ENCODE measurements around the gene KCNQ5. TPM values are rescaled to one million over a fixed set of nuclear protein-coding genes. Genes with fewer than 3 reads are reported as not detected.

The KCNQ5 gene
- total RNA-seq, 1 donor from 2014 or later = not detected

GRCh38 chr6:73050706-73051105 lies 428.8 kb downstream of the KCNQ5 start:
- Mint-ChIP-seq H3K4me1 (peaks cover 4% of the 10 kb centered on the region), H3K9me3 (no peaks in the 10 kb centered on the region), H3K27ac (no peak overlapping the region), H3K36me3 (no peaks in the 10 kb centered on the region), H3K4me3 (no peak overlapping the region), H3K27me3 (ENCODE audit: insufficient read depth, low read depth) (no peaks in the 10 kb centered on the region)
- H3K9ac ChIP-seq = no peak overlapping the region
- no peak overlapping the region for H3K4me2 ChIP-seq
- H3K27me3 ChIP-seq = no peaks in the 10 kb centered on the region
- DNase-seq (ENCODE audit: low spot score) = no peak
- no peaks in the 10 kb centered on the region for H3K4me1 ChIP-seq
- H4K20me1 ChIP-seq (ENCODE audit: low read depth) = no peaks in the 10 kb centered on the region
- H3K36me3 ChIP-seq = no peaks in the 10 kb centered on the region
- H2AFZ ChIP-seq (replicated peaks) = no peak overlapping the region
- no peaks in the 10 kb centered on the region for H3K9me3 ChIP-seq (ENCODE audit: low read depth)
- no peak overlapping the region for H3K27ac ChIP-seq
- TF ChIP-seq EZH2phosphoT487 (IDR thresholded peaks at IDR 0.05) (no peak), CTCF (IDR thresholded peaks at IDR 0.05) (no peak), EZH2 (IDR thresholded peaks at IDR 0.05) (no peak)
- H3K79me2 ChIP-seq (ENCODE audit: low read depth) = no peaks in the 10 kb centered on the region
- H3K4me3 ChIP-seq = no peak overlapping the region
- no peaks in the 10 kb centered on the region for H3F3A ChIP-seq (ENCODE audit: low read depth)

- Histone ChIP-seq H3K36me3 (no peaks in the 10 kb centered on the region), H3K27ac (no peak overlapping the region), H3K27me3 (no peaks in the 10 kb centered on the region), H2AFZ (replicated peaks) (no peak overlapping the region), H3F3A (ENCODE audit: low read depth) (no peaks in the 10 kb centered on the region), H3K79me2 (ENCODE audit: low read depth) (no peaks in the 10 kb centered on the region), H3K4me1 (no peaks in the 10 kb centered on the region), H4K20me1 (ENCODE audit: low read depth) (no peaks in the 10 kb centered on the region), H3K9me3 (ENCODE audit: low read depth) (no peaks in the 10 kb centered on the region), H3K4me3 (no peak overlapping the region), H3K4me2 (no peak overlapping the region), H3K9ac (no peak overlapping the region)
- H3K27me3 Mint-ChIP-seq (ENCODE audit: insufficient read depth, low read depth) = no peaks in the 10 kb centered on the region
- H3K27ac Mint-ChIP-seq = no peak overlapping the region
- no peaks in the 10 kb centered on the region for H3K9me3 Mint-ChIP-seq
- H3K4me3 Mint-ChIP-seq = no peak overlapping the region
- no peaks in the 10 kb centered on the region for H3K36me3 Mint-ChIP-seq
- H3K4me1 Mint-ChIP-seq = peaks cover 4% of the 10 kb centered on the region
- no peak for TF ChIP-seq EZH2phosphoT487 (IDR thresholded peaks at IDR 0.05)
- no peak for TF ChIP-seq CTCF (IDR thresholded peaks at IDR 0.05)
- TF ChIP-seq EZH2 (IDR thresholded peaks at IDR 0.05) = no peak
- no peak for DNase-seq (ENCODE audit: low spot score)
Measured at GRCh38 chr6:73051147-73051546, 429.3 kb downstream of the KCNQ5 start.

- no peak overlapping the region for H3K27ac ChIP-seq
- TF ChIP-seq EZH2phosphoT487 (IDR thresholded peaks at IDR 0.05) = no peak
- no peak for TF ChIP-seq CTCF (IDR thresholded peaks at IDR 0.05)
- TF ChIP-seq EZH2 (IDR thresholded peaks at IDR 0.05) = no peak
- no peak overlapping the region for H3K4me3 Mint-ChIP-seq
- no peaks in the 10 kb centered on the region for H3K79me2 ChIP-seq (ENCODE audit: low read depth)
- H3K4me2 ChIP-seq = no peak overlapping the region
- H3F3A ChIP-seq (ENCODE audit: low read depth) = no peaks in the 10 kb centered on the region
- no peaks in the 10 kb centered on the region for H3K36me3 ChIP-seq
- H3K36me3 Mint-ChIP-seq = no peaks in the 10 kb centered on the region
- no peaks in the 10 kb centered on the region for H3K27me3 ChIP-seq
- no peaks in the 10 kb centered on the region for H3K4me1 ChIP-seq
- H3K4me3 ChIP-seq = no peak overlapping the region
- H3K9ac ChIP-seq = no peak overlapping the region
- no peak for DNase-seq (ENCODE audit: low spot score)
- H3K27me3 Mint-ChIP-seq (ENCODE audit: insufficient read depth, low read depth) = no peaks in the 10 kb centered on the region
- no peaks in the 10 kb centered on the region for H4K20me1 ChIP-seq (ENCODE audit: low read depth)
- no peaks in the 10 kb centered on the region for H3K4me1 Mint-ChIP-seq
- peaks cover 2% of the 10 kb centered on the region for H3K9me3 Mint-ChIP-seq
- no peaks in the 10 kb centered on the region for H3K9me3 ChIP-seq (ENCODE audit: low read depth)
- no peak overlapping the region for H2AFZ ChIP-seq (replicated peaks)
- no peak overlapping the region for H3K27ac Mint-ChIP-seq
Measured at GRCh38 chr6:73054958-73055357, 433.1 kb downstream of the KCNQ5 start.
